Loucy (cell line): ENCODE measurements around the gene SLC7A4.
"Not testable (repeated sequence)": the region's sequence is repeated elsewhere in the genome, so short reads cannot be mapped to it uniquely, and the experiment has no call there.

Source experiments
- CTCF ChIP-seq: fragments of 200-600 bp; sonication (generic); conservative IDR thresholded peaks from 2 replicates; pipeline ENCODE4 v1.5.1; 2014; ENCODE audit warnings: mild to moderate bottlenecking, antibody characterized with exemption, low read length
- EZH2phosphoT487 ChIP-seq: fragments of 200-600 bp; IDR thresholded peaks from 2 replicates; pipeline ENCODE4 v1.6.1; 2018; ENCODE audit warnings: antibody characterized with exemption, mild to moderate bottlenecking, moderate library complexity, borderline replicate concordance

GRCh38 chr22:21009208-21009607, 23.2 kb downstream of the SLC7A4 start:
- not testable (repeated sequence) for TF ChIP-seq CTCF, EZH2phosphoT487
